Stimulated activated CD4-positive, alpha-beta T cell treated with anti-CD3 and anti-CD28 coated beads, TNF-alpha, amount 100 ng/mL, for 48 hours (primary cell): Measurements from ENCODE around the gene KISS1R.

Experiments used
- DNase-seq, 3 donors: peaks; one replicate each; pipeline ENCODE4 v3.0.0-alpha.2; 2020; ENCODE audit warnings: low read depth in 3 of 3

KISS1R gene

GRCh38 chr19:899336-900042, 17.6 kb upstream of the KISS1R start:
- DNase-seq, result no peak

DNA sequence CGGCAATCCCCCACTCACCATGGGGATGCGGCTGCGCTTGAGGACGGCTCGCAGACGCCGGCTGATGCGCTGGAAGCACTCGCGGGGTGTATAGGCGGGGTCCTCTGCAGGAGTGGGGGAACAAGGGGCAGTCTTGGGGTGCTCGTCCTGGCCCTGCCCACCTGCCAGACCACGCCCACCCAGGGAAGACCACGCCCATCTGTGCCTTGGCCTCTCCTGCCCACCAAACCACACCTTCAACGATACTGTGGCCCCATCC, 17.2 kb upstream of the KISS1R start:
- DNase-seq, result no peak

DNA sequence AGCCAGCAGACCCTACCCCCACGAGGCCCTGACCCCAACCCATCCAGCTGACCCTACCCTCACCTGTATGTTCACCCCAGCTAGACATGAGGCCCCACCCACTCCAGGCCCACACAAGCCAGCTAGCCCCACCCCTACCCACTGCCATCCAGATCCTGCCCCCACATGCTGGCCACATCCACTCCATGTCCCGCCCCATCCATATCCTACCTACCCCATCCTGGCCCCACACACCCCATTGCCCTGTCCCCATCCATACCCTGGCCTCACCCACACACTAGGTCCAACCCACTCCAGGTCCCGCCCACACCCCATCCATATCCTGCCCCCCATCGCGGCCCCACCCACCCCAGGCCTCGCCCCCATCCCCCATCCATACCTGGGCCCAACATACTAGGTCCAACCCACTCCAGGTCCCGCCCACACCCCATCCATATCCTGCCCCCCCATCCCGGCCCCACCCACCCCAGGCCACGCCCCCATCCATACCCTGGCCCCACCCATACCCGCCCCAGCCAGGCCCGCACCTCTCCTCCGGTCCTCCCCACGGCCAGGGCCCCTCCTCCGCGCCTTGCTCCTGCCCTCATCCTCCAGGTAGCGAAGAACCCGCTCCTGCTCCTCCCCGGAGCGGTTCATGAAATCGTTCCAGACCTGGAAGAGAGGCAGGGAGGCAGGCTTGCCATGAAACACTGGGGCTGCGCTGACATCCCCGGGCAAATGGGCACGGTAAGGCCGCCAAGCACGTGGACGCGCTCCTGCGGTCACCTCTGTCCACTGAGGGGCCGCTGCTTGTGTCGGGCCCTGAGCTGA, 16.6 kb upstream of the KISS1R start:
- no peak for DNase-seq

- DNase-seq, result no peak
These were observed 15.7 kb upstream of the KISS1R start for GRCh38 chr19:901216-902092.

DNA sequence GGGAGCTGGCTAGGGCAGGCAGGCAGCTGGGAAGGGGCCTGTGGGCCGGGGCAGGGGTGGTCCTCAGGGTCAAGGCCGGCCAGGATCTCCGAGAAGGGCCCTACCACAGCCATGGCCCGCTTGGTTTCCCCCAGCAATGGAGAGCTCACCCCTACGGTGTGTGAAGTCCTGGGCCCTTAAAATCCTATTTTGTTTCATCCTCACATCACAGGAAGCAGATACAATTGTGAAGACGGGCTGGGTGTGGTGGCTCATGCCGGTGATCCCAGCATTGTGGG, 15.1 kb upstream of the KISS1R start:
- no peak for DNase-seq

DNA sequence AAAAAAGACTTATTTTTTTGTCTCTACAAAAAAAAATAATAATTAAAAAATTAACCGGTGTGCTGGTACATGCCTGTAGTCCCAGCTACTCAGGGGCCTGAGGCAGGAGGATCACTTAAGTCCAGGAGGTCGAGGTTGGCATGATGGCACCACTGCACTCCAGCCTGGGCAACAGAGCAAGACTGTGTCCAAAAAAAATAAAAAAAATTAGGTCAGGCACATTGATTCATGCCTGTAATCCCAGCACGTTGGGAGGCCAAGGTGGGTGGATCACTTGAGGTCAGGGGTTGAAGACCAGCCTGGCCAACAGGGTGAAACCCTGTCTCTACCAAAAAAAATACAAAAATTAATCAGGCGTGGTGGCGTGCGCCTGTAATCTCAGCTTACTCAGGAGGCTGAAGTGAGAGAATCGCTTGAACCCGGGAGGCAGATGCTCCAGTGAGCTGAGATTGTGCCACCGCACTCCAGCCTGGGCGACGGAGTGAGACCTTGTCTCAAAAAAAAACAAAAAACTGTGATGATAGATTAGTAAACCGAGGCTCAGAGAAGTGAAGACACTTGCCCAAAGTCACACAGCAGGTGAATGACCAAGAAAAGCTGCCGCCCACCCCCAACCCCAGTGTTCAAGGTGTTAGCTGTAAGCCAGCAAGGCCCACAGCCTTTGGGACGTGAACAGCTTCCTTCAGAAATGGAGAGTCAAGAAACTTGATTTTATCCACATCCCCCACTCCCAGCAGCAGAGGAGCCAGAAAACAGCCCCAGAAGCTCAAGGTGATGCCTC, 14.5 kb upstream of the KISS1R start:
- DNase-seq, result no peak

- DNase-seq, result no peak
These were observed 13.8 kb upstream of the KISS1R start for GRCh38 chr19:903266-903797.

DNA sequence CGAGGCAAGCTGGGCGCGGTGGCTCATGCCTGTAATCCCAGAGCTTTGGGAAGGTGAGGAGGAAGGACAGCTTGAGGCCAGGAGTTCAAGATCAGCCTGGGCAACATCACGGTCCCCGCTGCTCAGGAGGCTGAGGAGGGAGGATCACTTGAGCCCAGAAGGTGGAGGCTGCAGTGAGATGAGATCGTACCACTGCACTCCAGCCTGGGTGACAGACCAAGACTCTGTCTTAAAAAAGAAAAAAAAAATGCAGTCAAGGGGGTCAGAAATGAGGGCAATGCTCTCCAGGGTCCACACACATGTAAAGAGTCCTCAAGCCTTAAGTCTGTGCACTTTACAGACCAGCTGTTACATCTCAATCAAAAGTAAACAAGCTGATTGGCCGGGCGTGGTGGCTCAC, 12.6 kb upstream of the KISS1R start:
- no peak for DNase-seq

GRCh38 chr19:906480-906879, 10.7 kb upstream of the KISS1R start:
- DNase-seq, result no peak

DNA sequence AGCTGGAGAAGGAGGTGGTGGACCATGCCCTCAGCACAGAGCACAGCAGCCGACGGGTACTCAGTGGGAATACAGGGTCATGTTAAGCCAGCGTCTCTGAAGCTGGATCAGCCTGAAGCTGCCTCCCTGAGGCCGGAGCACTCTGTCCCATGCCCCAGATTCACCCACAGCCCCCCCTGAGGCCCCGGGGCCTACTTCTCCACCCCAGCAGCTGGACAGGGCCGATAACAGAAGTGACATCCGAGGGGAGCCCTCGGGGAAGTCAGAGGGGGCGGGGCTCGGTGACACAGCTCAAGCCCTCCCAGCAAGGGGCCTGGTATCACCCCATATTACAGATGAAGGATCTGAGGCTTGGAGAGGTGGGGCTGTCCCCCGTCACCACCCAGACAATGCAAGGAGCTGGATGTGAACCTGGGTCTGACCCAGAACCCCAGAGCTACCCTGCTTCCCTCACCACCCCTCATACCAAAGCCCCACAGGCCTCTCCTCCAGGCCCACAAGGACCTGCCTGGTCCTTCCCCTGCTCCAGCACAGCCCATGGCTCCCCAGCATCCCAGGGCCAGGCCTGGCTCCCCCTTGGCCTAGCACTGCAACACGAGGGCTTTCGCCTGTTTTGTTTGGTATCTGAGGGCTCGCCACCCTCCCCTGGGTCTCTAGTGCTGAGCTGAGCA, 9.8 kb upstream of the KISS1R start:
- no peak for DNase-seq

- no peak for DNase-seq
These were observed 5.7 kb upstream of the KISS1R start for GRCh38 chr19:911197-912033.

GRCh38 chr19:912181-913079, 4.7 kb upstream of the KISS1R start:
- no peak for DNase-seq

- peak in 2 of 3 donors; percentile 66 to 84 for DNase-seq
These were observed 3.9 kb upstream of the KISS1R start, which contains the start of gene R3HDM4 for GRCh38 chr19:913080-913748. Gene R3HDM4 (minus strand): TSS chr19:913219. CDS start chr19:913157, 62 bp downstream.

- peak in 1 of 3 donors; percentile 58 for DNase-seq
These were observed 349 bp upstream of the KISS1R start for GRCh38 chr19:916645-917322.

- DNase-seq, result no peak
These were observed 962 bp downstream of the KISS1R start for GRCh38 chr19:918152-918437.

GRCh38 chr19:918481-919198, 1.5 kb downstream of the KISS1R start:
- DNase-seq, result peak in 1 of 3 donors; percentile 52
